Inflammatory macrophage (primary cell): ENCODE results near the gene ZBTB21.
"Not testable (repeated sequence)": the region's sequence is repeated elsewhere in the genome, so short reads cannot be mapped to it uniquely, and the experiment has no call there.

Source experiments
- DNase-seq, 2 donors: peaks; one replicate each; pipeline ENCODE4 v3.0.0-alpha.2; 2020 to 2022

ZBTB21 gene

GRCh38 chr21:41951876-41952567 lies 58.1 kb downstream of the ZBTB21 start:
- DNase-seq: no peak

GRCh38 chr21:41950941-41951351 lies 59.2 kb downstream of the ZBTB21 start:
- DNase-seq: no peak

GRCh38 chr21:41949631-41950030 lies 60.5 kb downstream of the ZBTB21 start:
- DNase-seq: not testable (repeated sequence)

- no peak for DNase-seq
Observed at GRCh38 chr21:41948901-41949300, 61.3 kb downstream of the ZBTB21 start.

- no peak for DNase-seq
Observed at GRCh38 chr21:41948078-41948895, 61.9 kb downstream of the ZBTB21 start.

GRCh38 chr21:41945982-41946381 lies 64.2 kb downstream of the ZBTB21 start:
- DNase-seq: no peak

GRCh38 chr21:41943851-41944250 lies 66.3 kb downstream of the ZBTB21 start:
- DNase-seq: no peak

GRCh38 chr21:41942457-41942856 lies 67.7 kb downstream of the ZBTB21 start:
- DNase-seq: no peak

- DNase-seq: no peak
Observed at GRCh38 chr21:41941941-41942340, 68.2 kb downstream of the ZBTB21 start.

GRCh38 chr21:41940431-41940830 lies 69.7 kb downstream of the ZBTB21 start:
- DNase-seq: no peak

GRCh38 chr21:41939391-41939790 lies 70.8 kb downstream of the ZBTB21 start:
- no peak for DNase-seq
